A204.1 (cell line): ENCODE measurements around the gene MFAP3L.
"Not testable (repeated sequence)": the region's sequence is repeated elsewhere in the genome, so short reads cannot be mapped to it uniquely, and the experiment has no call there.

Source experiments
- FAIRE-seq: peaks from 2 replicates; lab custom pipeline; 2012; peaks lifted over from hg19 to GRCh38; lab: Jason Lieb, UNC

The MFAP3L gene

GRCh38 chr4:170026253-170027021 lies at the start of gene MFAP3L:
TSS of gene MFAP3L (minus strand) at chr4:170026395. CDS start at chr4:170005877, 20,518 bp downstream.
- no peak for FAIRE-seq

DNA sequence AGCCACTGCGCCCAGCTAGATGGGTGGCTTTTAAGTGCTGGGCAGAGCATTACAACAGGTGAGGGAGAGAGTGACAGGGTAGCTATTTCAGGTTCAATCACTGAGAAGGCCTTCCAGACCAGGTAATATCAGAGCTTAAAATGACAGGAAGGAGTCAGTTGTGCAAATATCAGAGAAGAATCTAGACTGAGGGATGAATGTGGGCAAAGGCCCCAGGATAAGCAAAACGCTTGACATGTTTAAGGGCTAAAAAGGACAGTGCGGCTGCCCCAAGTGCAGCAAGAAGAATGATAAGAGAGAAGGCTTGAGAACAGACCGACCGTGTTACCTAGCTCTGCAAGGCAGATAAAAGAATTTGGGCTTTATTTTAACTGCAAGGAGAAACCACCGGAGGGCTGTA lies 45.0 kb upstream of the MFAP3L start:
- no peak for FAIRE-seq

GRCh38 chr4:170068438-170069128 lies 42.4 kb upstream of the MFAP3L start:
- no peak for FAIRE-seq

DNA sequence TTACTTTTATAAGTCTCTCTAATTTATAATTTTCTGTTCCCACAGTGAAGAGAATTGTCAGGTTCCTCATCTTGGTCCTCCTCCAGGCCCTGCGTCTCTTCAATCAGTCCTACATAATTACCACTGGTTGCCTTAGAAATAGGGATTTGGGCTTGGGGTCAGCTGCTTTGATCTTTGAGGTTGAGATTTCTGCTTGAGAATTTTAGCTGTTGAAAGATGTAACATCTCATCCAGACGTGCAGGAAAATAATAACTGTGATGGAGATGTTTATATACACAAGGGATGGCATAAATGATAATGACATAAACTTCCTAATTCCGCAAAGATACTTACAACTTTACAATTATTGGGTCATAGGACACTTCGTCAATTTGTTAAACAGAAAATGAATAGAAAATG lies 33.2 kb upstream of the MFAP3L start:
- no peak for FAIRE-seq

DNA sequence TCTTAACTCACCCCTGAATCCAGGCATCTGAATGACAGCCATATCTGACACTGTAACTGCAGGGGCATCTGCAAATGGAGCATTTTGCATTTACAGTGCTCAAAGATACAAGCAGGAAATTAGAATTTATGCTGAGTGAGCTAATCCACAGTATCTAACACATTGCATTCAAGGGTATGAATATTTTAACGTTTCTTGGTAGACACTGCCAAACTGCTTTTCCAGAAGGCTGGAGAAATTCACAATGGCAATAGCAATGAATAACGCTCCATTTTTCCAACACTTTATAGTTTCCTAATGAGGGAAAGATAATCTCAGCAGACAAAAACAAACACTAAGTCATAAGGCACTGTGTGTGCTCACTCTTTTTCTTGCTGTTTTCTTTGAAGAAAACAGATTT lies 32.6 kb upstream of the MFAP3L start:
- no peak for FAIRE-seq

DNA sequence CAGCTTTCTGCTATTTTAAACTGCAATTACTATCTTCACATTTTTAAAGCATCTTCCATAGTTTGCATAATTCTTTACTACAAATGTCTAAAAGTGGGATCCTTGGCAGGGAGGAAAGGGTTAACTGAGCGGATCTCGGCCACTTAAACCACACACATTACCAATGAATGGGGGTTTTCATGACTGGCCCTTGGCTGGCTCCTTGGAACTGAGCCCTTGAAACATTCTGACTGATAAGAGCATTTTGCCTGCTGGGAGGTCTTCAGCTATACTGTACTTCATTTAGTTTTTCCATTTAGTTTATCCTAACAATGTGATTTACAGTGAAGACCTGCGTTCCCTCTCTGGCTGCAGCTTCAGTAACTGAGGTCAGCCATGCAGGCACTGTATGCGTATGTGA lies 31.7 kb upstream of the MFAP3L start:
- no peak for FAIRE-seq

GRCh38 chr4:170052919-170053318 lies 26.7 kb upstream of the MFAP3L start:
- FAIRE-seq: no peak

GRCh38 chr4:170051402-170051801 lies 25.2 kb upstream of the MFAP3L start:
- no peak for FAIRE-seq

- no peak for FAIRE-seq
Measured at GRCh38 chr4:170049766-170050165, 23.6 kb upstream of the MFAP3L start.

DNA sequence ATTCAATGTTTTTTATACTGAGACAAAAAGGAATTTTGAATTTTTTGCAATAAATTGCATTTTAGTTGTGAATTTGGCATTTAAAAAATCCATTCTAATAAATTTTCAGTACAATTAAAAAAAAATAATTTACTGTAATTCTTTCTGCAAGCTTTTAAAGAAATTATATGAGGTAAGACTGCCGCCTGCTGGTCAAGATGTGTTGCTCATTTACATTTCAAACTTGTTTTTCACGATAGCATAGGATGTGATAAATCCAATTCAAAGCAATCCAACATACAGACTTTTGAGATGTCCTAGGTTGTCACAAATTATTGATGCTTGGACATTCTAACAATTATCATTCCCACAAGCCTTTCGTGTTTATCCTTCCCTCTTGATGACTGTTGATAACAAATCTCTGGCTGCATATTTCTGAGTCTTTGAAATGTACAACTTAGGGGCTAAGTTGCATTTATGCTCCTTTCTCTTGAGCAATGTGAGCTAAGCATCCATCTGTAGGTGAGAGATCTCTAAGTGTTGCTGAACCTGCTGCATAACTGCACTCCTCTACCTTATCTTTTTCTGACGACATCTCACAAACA lies 21.7 kb upstream of the MFAP3L start:
- FAIRE-seq: peak; percentile 99

DNA sequence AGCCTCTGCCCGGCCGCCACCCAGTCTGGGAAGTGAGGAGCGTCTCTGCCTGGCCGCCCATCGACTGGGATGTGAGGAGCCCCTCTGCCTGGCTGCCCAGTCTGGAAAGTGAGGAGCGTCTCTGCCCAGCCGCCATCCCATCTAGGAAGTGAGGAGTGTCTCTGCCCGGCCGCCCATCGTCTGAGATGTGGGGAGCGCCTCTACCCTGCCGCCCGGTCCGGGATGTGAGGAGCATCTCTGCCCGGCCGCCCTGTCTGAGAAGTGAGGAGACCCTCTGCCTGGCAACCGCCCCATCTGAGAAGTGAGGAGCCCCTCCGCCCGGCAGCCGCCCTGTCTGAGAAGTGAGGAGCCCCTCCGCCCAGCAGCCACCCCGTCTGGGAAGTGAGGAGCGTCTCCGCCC lies 20.0 kb upstream of the MFAP3L start:
- FAIRE-seq: not testable (repeated sequence)

DNA sequence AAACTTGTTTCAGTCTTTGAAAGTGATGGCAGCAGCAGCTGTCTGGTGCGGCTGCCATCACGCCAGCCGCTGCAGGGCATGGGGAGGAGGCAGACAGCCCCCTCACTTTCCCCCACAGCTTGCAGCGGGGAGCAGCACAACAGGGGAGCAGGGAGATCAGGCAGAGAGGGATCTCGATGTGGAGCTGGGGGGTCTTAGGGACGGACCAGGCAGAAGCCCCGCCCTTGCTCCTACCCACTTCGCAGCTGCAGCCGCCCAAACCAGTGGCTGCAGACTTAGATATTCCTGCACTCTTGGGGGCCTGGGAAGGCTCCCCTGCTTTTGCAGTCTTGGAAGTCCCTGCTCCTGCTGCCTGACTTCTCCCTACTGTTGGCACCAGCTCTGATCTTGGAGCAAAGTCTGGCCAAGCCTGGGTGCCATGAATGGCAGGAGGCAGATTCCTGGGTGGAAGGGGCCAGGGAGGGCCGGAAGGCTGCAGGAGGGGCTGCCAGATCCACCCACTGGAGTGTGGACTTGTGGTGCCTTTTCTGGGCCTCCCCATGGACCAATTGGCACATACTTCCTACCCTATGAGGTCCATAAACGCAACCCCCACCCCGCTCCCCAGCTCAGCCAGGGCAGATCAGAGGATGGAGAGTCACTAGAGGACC lies 14.0 kb upstream of the MFAP3L start:
- no peak for FAIRE-seq

DNA sequence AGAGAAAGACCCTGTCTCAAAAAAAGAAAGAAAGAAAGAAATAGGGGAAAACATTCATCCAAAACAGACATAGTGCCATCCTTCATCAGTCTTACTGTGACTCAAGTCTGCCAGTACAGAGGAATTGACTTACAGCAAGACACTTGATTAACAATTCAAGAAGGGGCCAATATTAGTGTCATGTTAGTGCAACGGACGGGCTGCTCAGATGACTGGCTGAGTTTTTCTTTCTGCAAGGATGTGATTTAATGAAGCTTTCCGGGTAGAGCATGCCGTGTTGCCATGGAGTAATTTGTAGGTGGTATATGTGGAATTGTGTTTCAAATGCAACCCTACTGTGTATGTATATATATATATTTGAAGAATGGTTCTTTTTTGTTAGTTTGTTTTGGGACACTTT lies 12.6 kb upstream of the MFAP3L start:
- FAIRE-seq: no peak

GRCh38 chr4:170038232-170038631 lies 12.0 kb upstream of the MFAP3L start:
- FAIRE-seq: no peak

DNA sequence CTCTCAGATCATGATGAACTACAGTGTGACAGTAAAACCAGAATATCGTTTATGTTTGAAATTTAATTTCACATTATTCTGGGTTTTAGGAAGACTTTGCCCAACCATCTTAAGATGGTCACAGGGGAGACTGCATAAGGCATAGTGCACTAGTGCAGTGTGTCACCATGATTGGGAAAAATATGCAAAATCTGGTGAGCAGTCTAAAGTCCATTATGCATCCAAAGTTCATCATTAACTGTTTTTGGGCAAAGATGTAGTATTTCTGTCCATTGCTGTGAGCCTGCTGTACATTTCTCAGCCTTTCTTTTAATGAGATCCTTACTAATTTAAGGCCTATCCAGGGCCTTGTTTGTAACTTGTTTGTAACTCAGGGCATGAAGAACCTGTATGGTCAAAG lies 11.3 kb upstream of the MFAP3L start:
- no peak for FAIRE-seq

- no peak for FAIRE-seq
Measured at GRCh38 chr4:170035845-170036244, 9.7 kb upstream of the MFAP3L start.

- no peak for FAIRE-seq
Measured at GRCh38 chr4:170035231-170035630, 9.0 kb upstream of the MFAP3L start.

GRCh38 chr4:170033999-170034398 lies 7.8 kb upstream of the MFAP3L start:
- FAIRE-seq: no peak

GRCh38 chr4:170030121-170030520 lies 3.9 kb upstream of the MFAP3L start:
- FAIRE-seq: no peak

GRCh38 chr4:170027181-170027829 lies 1.1 kb upstream of the MFAP3L start:
- FAIRE-seq: peak; percentile 92

GRCh38 chr4:170025523-170026252 lies 507 bp downstream of the MFAP3L start:
- no peak for FAIRE-seq

GRCh38 chr4:170022211-170022610 lies 4.0 kb downstream of the MFAP3L start:
- no peak for FAIRE-seq
